NCI-H146 treated with DMSO at 0.1 percent for 48 hours (cell line): Measurements from ENCODE around the gene IGDCC3.

Source experiments
- DNase-seq: peaks from one replicate; lab custom pipeline; 2025; ENCODE audit not compliant: unreplicated experiment; lab: John Stamatoyannopoulos, UW

Gene IGDCC3

GRCh38 chr15:65388306-65389080 lies 10.7 kb upstream of the IGDCC3 start:
- DNase-seq = no peak

GRCh38 chr15:65386886-65387285 lies 9.1 kb upstream of the IGDCC3 start:
- no peak for DNase-seq

- no peak for DNase-seq
Observed at GRCh38 chr15:65386376-65386775, 8.6 kb upstream of the IGDCC3 start.

GRCh38 chr15:65385870-65386258 lies 8.1 kb upstream of the IGDCC3 start:
- DNase-seq = no peak

- DNase-seq = peak; percentile 42
Observed at GRCh38 chr15:65384895-65385869, 7.4 kb upstream of the IGDCC3 start.

GRCh38 chr15:65384505-65384894 lies 6.7 kb upstream of the IGDCC3 start:
- DNase-seq = no peak

GRCh38 chr15:65383991-65384390 lies 6.2 kb upstream of the IGDCC3 start:
- no peak for DNase-seq

GRCh38 chr15:65383456-65383855 lies 5.7 kb upstream of the IGDCC3 start:
- no peak for DNase-seq

- no peak for DNase-seq
Observed at GRCh38 chr15:65382921-65383320, 5.1 kb upstream of the IGDCC3 start.

GRCh38 chr15:65382146-65382491 lies 4.3 kb upstream of the IGDCC3 start:
- no peak for DNase-seq

- DNase-seq = no peak
Observed at GRCh38 chr15:65381445-65382145, 3.8 kb upstream of the IGDCC3 start.

- DNase-seq = no peak
Observed at GRCh38 chr15:65379986-65380385, 2.2 kb upstream of the IGDCC3 start.

- no peak for DNase-seq
Observed at GRCh38 chr15:65377105-65377975, 462 bp downstream of the IGDCC3 start.

- DNase-seq = no peak
Observed at GRCh38 chr15:65376767-65377104, 1.1 kb downstream of the IGDCC3 start.

GRCh38 chr15:65375871-65376607 lies 1.8 kb downstream of the IGDCC3 start:
- DNase-seq = no peak

GRCh38 chr15:65374821-65375401 lies 2.9 kb downstream of the IGDCC3 start:
- no peak for DNase-seq

- no peak for DNase-seq
Observed at GRCh38 chr15:65374334-65374733, 3.5 kb downstream of the IGDCC3 start.

GRCh38 chr15:65373163-65373651 lies 4.6 kb downstream of the IGDCC3 start:
- no peak for DNase-seq

GRCh38 chr15:65372787-65373067 lies 5.1 kb downstream of the IGDCC3 start:
- DNase-seq = no peak
